ENCODE measurements around the gene SNX22.

GRCh38 chr15:64157599-64158125 is 6.1 kb downstream of the SNX22 start:
- TF ChIP-seq, protein P1, sequence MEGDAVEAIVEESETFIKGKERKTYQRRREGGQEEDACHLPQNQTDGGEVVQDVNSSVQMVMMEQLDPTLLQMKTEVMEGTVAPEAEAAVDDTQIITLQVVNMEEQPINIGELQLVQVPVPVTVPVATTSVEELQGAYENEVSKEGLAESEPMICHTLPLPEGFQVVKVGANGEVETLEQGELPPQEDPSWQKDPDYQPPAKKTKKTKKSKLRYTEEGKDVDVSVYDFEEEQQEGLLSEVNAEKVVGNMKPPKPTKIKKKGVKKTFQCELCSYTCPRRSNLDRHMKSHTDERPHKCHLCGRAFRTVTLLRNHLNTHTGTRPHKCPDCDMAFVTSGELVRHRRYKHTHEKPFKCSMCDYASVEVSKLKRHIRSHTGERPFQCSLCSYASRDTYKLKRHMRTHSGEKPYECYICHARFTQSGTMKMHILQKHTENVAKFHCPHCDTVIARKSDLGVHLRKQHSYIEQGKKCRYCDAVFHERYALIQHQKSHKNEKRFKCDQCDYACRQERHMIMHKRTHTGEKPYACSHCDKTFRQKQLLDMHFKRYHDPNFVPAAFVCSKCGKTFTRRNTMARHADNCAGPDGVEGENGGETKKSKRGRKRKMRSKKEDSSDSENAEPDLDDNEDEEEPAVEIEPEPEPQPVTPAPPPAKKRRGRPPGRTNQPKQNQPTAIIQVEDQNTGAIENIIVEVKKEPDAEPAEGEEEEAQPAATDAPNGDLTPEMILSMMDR (IDR thresholded peaks at IDR 0.05; ENCODE audit: low read depth, low read length) = no peak
- no peak for TF ChIP-seq EZH2phosphoT487 (IDR thresholded peaks at IDR 0.05; ENCODE audit: low read depth)
